Measurements from ENCODE around the gene XRCC4. TPM values are rescaled to one million over a fixed set of nuclear protein-coding genes. Genes with fewer than 3 reads are reported as not detected.

Gene XRCC4
- total RNA-seq, 1 donor from 2014 or later, result 9.7 TPM

- DNase-seq, result no peak
Measured at GRCh38 chr5:83071286-83072051, 5.9 kb upstream of the XRCC4 start.

- no peak for DNase-seq
Measured at GRCh38 chr5:83072966-83073365, 4.4 kb upstream of the XRCC4 start.

- DNase-seq, result no peak
Measured at GRCh38 chr5:83077662-83078261, 415 bp downstream of the XRCC4 start.

GRCh38 chr5:83082750-83083149, 5.4 kb downstream of the XRCC4 start:
- DNase-seq, result no peak

- no peak for DNase-seq
Measured at GRCh38 chr5:83084336-83084735, 7.0 kb downstream of the XRCC4 start.

- DNase-seq, result no peak
Measured at GRCh38 chr5:83085106-83085505, 7.8 kb downstream of the XRCC4 start.

- no peak for DNase-seq
Measured at GRCh38 chr5:83090169-83090568, 12.8 kb downstream of the XRCC4 start.

- no peak for DNase-seq
Measured at GRCh38 chr5:83092619-83093018, 15.3 kb downstream of the XRCC4 start.

GRCh38 chr5:83093692-83094091, 16.3 kb downstream of the XRCC4 start:
- DNase-seq, result no peak

GRCh38 chr5:83095163-83095956, 18.0 kb downstream of the XRCC4 start:
- DNase-seq, result no peak

- DNase-seq, result no peak
Measured at GRCh38 chr5:83095957-83096539, 18.7 kb downstream of the XRCC4 start.

- DNase-seq, result no peak
Measured at GRCh38 chr5:83096660-83097339, 19.5 kb downstream of the XRCC4 start.

- DNase-seq, result peak; percentile 43
Measured at GRCh38 chr5:83097689-83098231, 20.4 kb downstream of the XRCC4 start.

- no peak for DNase-seq
Measured at GRCh38 chr5:83099001-83099400, 21.7 kb downstream of the XRCC4 start.

- no peak for DNase-seq
Measured at GRCh38 chr5:83099445-83099844, 22.1 kb downstream of the XRCC4 start.

GRCh38 chr5:83101514-83101913, 24.2 kb downstream of the XRCC4 start:
- DNase-seq, result no peak

GRCh38 chr5:83102364-83102980, 25.1 kb downstream of the XRCC4 start:
- no peak for DNase-seq

- no peak for DNase-seq
Measured at GRCh38 chr5:83104021-83104420, 26.7 kb downstream of the XRCC4 start.

- DNase-seq, result no peak
Measured at GRCh38 chr5:83107692-83108420, 30.5 kb downstream of the XRCC4 start.

GRCh38 chr5:83109380-83109779, 32.0 kb downstream of the XRCC4 start:
- DNase-seq, result no peak

GRCh38 chr5:83115816-83116215, 38.5 kb downstream of the XRCC4 start:
- no peak for DNase-seq

Data from tongue (tissue), 2 donors.